Ureter (tissue), 1 donor: Measurements from ENCODE around the gene TCF12. TPM values are rescaled to one million over a fixed set of nuclear protein-coding genes. Genes with fewer than 3 reads are reported as not detected.
"Not testable (repeated sequence)": the region's sequence is repeated elsewhere in the genome, so short reads cannot be mapped to it uniquely, and the experiment has no call there.

ENCODE experiments used
- DNase-seq: peaks from one replicate; pipeline ENCODE4 v3.0.0-alpha.2; 2020; ENCODE audit warnings: low spot score
- total RNA-seq: library from RNA; stranded (reverse); gene quantifications from one replicate; pipeline ENCODE4 v1.2.4, GENCODE V29; 2023
- donor health status: DM: yes; HTN: yes; CAD: no.

The TCF12 gene
- total RNA-seq, 1 donor from 2014 or later, result 158 TPM

DNA sequence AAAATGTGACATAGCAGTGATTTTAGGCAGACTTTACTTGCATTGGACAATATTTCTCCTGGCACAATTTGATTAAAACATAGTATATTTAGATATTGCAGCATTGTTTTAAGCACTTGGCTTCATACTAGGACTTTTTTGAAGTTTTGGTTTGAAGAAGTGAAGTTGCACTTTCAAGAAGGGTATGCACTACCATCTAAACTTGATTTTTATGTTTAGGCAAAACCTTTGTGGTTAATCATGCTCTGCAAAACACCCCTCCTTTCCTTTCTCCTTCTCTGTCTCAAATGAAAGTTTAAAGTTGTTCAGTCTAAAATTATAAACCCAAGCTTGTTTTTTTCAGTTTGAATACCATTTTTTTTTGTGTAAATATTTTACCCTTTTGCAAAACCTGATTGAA is 173.8 kb downstream of the TCF12 start:
- no peak for DNase-seq

DNA sequence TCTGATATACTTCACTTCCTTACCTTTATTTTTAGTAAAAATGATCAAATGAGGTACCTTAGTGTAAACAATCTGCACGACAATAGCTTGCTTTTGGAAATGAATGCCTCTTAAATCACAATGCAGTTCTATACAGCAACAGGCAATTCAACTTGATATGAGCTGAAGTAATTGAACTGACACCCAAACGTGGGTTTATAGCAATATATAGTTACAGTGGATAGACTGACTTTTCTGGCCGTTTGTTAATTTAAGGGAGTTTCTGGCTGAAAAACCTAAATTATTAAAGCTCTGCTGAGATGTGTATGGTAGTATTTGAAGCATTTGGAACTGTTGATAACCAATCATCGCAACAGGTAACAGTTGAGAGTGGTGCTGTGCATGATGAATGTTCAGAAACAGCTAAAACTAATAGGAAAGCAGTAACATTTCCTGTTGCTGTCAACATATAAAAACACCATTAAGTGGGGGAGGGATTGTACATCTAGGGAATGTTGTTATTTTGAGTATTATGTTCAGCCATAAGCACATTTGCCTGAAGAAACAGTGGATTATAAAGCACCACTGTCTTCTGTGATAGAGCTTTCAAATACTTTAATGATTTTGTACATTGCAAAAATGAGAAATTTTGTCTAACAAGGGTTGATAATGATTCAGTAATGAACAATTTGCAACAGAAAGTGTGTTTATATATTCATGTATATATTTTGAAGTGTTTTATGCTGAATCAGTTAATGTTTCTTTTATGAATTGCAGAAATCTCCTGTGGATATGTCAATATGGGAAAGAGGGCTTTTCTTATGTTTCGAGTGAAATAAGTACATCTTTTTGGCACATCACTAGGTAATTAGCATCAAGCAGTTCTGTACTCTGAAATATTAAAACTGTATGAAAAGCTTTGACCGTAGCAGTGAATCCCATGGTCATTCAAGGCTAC is 176.1 kb downstream of the TCF12 start:
- DNase-seq, result no peak

DNA sequence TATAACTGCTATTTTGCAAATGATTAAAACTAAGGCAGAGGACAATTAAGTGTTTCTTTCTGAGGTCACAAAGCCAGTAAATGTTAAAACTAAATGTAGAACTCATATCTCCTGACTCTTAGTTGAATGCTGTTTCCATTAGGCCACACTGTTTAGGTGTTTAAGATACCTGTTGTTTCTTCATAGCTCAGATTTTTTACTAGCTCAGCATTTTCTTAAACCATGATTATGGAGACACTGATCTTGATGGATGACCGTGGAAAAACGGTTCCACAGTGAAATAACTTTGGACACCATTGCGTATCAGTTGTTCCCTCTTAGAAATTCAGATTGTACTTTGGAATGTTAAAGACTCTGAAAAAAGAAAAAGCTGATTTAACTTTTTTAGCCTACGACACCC is 177.5 kb downstream of the TCF12 start:
- no peak for DNase-seq

GRCh38 chr15:57097246-57097645 is 178.8 kb downstream of the TCF12 start:
- DNase-seq, result no peak

- DNase-seq, result not testable (repeated sequence)
These were observed 179.6 kb downstream of the TCF12 start for GRCh38 chr15:57097919-57098543.

DNA sequence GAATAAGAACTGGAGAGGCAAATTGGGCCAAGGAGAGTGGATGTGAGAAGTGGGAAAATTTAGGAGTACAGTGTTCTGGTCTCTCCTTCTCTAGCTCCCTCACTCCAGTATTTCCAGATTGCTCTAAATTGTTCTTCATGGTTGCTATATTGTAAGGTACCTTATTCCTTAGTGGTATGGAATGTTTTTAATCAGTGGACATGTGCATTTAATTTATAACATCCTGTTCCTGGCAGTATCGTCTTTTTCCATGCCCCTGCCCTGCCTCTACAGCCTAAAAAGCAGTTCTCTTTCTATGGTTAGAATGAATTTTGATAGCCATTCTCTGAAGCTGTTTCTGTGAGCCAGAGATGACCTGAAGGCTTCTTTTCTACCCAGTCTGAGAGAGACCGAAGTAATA is 180.5 kb downstream of the TCF12 start:
- no peak for DNase-seq

GRCh38 chr15:57100136-57100539 is 181.7 kb downstream of the TCF12 start:
- no peak for DNase-seq

DNA sequence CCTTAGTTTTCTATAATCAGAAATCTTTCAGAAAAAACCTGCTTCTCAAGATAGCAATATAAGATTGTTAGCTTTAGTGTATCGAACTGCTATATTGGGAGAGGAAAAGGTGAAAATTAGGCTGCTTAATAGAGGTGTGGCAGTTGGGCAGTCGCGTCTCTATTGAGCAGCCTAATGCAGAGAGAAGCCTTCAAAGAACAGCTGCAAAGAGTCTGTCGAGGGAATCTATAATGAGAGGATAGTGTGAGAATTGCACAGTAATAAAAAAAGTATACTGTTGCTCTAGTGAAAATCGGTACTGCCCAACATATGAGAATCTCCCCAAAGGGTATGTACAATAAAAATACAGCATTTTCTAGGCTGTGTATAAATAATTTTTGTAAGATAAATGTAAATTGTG is 184.4 kb downstream of the TCF12 start:
- no peak for DNase-seq

DNA sequence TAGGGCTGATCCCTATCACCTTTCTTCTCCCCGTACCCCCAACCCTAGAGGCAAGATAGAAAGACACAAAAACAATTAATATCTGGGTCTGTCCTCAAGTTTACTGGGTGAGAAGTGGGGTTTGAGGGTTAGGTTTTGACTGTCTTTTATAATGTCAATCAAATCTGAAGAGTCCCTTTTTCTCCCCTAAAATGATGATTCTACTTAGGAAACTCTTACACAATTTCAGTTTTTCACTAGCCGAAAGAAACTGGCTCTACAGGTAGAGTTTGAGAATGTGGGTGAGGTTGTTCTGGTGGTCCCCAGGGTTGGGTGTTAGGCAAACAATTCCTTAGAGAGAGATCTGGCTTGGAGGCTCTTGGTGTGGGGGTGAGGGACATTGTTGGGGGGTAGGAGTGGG is 189.9 kb downstream of the TCF12 start:
- DNase-seq, result no peak

DNA sequence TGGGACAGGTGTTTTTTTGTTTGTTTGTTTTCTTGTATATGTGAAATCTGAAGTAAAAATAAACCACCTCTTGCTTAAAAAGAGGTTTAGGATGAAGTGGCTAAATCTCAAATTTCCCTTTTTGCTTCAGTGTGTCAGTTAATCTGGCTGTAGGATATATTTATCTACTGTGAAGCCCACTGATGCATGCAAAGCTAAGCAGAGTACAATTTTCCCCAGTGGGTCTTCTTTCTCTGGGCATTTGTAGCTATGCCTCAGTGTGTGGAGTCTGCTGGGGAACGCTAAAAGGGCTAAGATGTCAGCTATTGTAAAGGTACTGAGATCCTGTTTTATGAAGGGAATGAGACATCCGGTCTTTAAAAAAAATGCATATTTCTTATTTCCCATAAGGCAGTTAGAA is 190.6 kb downstream of the TCF12 start:
- no peak for DNase-seq

DNA sequence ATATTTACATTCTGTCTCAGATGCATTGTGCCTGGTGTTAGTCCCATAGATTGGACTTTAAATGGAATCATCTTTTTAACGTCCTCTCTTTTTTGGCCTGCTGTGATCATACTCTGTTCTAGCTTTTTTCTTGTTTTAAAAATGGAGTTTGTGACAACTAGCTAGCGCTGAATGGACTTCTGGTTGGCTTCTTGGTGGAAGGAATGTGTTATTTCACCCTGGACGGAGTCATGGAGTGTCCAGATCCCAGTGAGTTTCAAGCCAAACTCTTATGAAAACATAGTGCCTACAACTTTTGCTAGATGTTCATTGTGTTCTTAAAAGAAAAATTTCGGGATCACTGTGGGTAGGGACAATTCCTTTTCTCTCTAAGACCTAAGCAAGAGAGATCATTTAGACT is 192.6 kb downstream of the TCF12 start:
- no peak for DNase-seq

DNA sequence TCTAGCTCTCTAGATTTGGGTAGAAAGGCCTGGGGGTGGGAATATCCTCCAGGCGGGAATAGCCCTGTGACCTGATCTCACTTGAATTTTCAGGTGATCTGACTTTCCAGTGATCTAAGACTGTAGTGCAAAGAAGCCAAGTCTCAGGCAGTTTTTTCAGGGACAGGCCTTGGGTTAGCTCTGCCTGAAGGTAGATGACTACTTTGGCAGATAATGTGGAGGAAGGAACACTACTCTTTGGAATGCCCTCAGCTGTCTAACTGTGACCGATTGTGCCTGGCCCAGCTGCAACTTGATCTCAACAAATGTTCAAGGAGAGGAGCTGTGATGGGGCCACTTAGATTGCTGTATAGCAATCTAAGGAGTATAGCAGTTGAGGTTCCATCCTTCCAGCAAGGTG is 193.7 kb downstream of the TCF12 start:
- no peak for DNase-seq

DNA sequence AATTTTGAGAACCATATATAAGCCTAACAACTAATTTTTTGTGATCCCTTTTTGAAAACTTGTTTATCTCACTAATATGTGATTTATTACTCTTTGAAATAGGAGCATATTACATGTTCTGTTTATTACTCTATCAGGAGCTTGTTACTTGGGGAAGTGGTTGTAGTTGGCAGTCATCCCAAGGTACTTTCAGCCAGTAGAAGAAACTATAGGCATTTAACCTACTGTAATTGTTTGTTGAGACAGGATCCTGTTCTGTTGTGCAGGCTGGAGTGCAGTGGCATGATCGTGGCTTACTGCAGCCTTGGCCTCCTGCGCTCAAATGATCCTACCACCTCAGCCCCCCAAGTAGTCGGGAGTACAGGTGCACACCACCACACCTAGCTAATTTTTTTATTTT is 195.6 kb downstream of the TCF12 start:
- no peak for DNase-seq

DNA sequence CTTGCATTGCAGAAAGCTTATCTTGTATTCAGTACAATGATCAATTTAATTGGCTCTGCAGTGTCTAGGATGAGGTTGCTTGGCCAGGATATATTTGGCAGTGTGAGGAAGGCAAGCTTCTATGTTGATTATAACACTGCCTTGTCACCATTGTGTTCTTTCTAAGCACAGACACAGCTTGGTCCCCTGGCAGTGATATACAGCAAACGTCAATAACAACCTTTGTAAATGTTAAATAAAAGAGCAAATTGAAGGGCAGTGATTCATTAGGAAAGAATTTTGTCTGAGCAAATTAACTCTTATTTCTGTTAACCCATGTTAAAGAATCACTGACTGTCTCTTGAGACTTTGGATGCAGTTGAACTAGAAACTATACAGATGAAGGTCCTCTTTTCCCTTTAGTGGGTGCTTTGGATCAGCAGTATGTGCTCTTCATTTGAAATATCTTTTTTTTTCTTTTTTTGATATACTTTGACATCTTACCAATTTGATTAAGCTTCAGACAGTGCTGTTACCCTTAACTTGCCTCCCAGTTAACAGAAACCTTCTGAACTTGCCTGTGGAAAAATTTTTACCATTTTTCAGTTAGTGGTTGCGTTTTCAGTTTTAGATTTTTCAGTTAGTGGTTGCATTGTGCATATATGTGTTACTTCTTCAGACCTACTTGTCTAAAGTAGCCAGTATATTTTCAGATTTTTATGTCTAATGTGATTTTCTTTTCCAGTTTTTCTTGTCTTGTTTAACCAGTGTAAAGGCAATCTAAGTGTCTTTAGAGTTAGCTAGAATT is 199.8 kb downstream of the TCF12 start:
- DNase-seq, result no peak

GRCh38 chr15:57122080-57122840 is 203.8 kb downstream of the TCF12 start:
- no peak for DNase-seq

- no peak for DNase-seq
These were observed 205.6 kb downstream of the TCF12 start for GRCh38 chr15:57124036-57124435.

- DNase-seq, result no peak
These were observed 210.6 kb downstream of the TCF12 start for GRCh38 chr15:57129064-57129463.

DNA sequence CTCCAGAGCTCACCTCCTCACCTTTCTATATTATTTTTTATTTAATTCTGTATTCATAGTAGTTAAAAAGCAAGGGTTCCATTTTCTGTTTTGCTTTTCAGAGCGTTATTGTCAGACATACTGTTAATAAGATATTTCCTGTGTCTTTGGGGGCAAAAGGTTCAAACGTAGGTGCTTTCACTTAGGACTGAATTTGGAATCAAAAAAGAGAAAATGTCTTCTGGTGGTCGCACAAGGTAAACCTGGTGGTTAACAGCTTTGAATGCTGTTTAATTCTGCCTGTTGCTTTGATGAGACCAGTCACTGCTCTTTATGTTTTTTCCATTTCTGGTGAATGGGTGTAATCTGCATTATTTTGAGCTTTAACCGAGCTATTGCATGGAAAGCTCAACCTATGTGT is 212.5 kb downstream of the TCF12 start:
- DNase-seq, result no peak

DNA sequence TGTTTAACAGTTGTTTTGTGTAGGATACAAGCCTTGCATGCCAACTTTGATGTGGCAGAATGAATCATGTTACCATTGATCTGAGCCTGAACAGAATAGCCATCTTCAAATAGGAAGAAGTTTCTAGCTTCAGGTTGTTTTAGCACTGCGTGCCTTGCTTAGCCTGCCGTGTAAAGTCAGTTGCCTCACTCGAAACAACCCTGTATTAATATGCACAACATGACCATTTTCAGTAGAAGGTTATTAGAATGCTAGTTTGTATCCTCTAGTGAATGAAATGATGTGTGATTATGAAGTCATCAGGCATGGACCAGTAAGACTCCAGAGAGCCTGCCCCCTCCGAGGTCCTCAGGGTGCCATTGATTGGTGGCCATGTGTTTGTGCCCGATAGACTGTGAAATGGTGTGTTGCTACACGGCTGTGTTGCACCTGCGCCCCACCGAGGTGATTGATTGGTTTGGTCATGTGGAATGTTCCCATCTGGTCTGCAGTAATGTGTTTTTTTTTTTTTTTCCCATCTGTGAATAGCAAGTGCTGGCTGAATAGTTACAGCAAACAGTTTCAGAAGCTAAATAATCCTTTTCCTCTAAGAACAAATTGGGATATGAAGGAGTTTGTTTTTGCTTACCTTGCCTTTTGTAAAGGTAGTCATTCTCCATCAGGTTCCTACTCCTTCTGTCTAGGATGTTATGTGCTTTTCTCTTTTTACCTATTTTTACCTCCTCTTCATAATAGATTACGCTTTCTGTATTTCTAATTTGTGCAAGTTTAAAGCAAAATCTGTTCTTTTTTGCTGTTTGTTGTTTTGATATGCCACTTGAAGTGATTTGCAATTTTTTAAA is 214.9 kb downstream of the TCF12 start:
- DNase-seq, result no peak

DNA sequence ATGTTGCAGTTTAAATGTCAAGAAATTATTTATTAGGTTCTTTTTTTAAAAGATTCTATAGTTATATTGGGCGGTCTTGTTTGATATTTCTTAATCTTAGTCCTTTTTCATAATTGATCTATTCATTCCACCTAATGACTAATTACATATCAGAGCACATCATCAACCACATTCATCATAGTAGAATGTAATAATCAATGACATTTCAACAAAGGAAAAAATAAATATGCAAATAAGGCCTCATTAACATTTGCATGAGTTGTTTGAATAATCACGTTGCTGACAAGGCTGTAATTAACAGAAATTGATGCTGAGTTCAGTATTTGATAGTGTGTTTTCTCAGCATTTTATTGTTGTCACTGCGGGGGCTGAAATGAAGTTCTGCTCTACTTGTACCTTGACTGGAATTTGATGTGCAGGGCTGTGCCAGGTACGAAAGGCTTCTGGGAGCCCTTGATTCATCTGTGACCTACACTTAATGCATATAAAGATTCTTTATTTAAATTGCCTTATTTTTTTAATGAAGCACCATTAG is 215.7 kb downstream of the TCF12 start:
- DNase-seq, result no peak

DNA sequence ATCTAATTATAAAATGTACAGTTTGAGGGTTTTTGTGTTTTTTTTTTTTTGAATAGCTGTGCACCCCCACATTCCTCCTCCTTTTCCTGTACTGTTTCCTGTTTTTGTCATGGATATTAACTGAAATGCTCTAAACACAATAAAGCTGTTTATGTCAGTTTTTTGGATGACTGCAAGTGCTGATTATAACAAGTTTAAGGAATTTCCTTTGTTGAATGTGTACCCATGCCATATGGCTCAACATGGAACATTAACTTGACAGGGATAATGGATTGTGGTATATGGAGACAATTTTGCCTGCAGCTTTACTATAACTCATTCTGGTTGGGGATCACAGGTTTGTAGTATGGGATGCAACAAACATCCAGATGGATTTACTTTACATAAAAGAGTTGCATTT is 216.4 kb downstream of the TCF12 start:
- no peak for DNase-seq
